AG09319 (cell line): ENCODE data around the gene MYO15B.
A peak's percentile ranks its signal among the peaks of the same experiment; 100 is the strongest.

Experiments
- DNase-seq: peaks from one replicate; pipeline ENCODE4 v3.0.0-alpha.2; 2010; ENCODE audit warnings: low read depth; ENCODE audit errors: extremely low read depth
- TF ChIP-seq, protein P1 (sequence below): IDR thresholded peaks from 2 replicates; pipeline ENCODE4 v1.5.1; 2011; ENCODE audit warnings: low read depth, mild to moderate bottlenecking, inconsistent platforms, low read length, moderate library complexity

The MYO15B gene

DNA sequence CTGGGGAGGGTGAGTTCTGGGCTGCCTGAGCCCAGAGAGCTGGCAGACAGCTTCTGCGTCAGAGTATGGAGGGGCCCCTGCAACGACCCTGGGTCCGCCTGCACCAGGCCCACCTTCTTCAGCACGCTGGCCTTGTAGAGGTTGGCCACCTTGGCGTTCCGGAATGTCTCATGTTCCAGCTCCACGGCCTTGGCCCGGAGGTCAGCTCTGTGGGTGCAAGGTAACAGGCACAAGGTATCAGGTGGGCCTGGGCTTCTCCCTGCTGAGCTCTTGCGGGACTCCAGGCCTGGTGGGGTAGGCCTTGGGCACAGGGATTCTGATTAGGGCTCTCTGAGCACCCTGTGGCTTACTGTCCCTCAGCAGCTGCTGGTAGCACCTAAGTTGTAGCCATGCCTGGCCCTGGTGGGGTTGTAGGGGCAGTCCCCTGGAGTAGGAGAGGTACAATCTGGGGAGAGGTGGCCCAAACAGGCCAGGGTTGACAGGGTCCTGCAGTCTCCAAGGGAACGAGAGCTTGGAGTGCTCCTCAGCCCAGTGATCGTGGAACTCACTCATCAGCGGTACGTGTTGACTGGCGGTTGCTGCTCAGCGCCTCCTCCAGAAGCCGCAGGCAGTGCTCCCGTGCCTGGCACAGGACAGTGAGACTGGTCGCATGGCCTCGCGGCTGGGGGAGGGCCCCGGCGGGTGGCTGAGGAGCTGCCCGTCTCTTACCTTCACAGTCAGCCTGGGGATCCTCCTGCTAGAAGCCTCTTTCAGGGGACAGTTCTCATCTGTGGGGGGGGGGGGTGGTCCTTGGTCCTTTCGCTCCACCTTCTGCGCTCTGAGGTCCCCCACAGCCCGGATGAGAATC, 42.7 kb downstream of the MYO15B start:
- no peak for DNase-seq
- TF ChIP-seq, protein P1, sequence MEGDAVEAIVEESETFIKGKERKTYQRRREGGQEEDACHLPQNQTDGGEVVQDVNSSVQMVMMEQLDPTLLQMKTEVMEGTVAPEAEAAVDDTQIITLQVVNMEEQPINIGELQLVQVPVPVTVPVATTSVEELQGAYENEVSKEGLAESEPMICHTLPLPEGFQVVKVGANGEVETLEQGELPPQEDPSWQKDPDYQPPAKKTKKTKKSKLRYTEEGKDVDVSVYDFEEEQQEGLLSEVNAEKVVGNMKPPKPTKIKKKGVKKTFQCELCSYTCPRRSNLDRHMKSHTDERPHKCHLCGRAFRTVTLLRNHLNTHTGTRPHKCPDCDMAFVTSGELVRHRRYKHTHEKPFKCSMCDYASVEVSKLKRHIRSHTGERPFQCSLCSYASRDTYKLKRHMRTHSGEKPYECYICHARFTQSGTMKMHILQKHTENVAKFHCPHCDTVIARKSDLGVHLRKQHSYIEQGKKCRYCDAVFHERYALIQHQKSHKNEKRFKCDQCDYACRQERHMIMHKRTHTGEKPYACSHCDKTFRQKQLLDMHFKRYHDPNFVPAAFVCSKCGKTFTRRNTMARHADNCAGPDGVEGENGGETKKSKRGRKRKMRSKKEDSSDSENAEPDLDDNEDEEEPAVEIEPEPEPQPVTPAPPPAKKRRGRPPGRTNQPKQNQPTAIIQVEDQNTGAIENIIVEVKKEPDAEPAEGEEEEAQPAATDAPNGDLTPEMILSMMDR, result no peak

DNA sequence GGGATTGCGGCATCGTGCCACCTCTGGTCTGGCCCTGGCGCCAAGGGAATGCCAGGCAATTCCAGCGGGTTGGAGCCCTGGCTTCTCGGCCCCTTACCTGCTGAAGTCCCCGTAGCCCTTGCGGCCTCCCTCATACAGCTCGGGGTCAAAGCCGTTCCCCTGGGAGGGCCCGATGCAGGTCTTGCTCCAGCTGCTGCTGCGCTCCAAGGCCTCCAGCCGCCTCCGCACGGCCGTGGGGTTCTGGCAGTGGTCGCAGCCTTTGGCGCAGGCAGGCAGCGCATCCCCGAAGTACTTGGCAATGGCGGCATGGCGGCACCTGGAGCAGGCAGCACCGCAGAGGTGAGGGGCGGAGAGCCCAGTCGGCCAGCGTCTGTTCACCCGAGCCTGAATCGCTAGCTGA, 43.8 kb downstream of the MYO15B start:
- DNase-seq, result no peak
- TF ChIP-seq, protein P1, result no peak

DNA sequence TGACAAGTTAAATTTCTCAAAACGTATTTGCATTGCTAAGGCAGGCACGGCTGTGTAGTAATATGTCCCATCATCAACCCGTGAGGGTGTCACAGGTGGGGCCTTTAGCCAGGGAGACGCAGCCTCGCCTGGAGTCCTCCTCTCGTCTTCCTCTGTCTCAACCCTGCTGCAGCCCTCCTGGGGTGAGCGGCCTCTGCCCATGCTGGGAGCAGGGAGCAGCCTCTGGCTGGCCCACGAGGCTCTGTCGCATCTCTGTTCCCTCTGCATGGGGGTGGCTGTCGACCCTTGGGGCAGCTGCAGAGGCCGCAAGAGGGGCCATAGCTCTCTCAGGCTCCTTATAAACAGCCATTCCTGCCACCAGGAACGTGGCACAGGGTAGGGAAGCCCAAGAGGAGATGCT, 44.8 kb downstream of the MYO15B start:
- DNase-seq, result no peak
- TF ChIP-seq, protein P1, result no peak

DNA sequence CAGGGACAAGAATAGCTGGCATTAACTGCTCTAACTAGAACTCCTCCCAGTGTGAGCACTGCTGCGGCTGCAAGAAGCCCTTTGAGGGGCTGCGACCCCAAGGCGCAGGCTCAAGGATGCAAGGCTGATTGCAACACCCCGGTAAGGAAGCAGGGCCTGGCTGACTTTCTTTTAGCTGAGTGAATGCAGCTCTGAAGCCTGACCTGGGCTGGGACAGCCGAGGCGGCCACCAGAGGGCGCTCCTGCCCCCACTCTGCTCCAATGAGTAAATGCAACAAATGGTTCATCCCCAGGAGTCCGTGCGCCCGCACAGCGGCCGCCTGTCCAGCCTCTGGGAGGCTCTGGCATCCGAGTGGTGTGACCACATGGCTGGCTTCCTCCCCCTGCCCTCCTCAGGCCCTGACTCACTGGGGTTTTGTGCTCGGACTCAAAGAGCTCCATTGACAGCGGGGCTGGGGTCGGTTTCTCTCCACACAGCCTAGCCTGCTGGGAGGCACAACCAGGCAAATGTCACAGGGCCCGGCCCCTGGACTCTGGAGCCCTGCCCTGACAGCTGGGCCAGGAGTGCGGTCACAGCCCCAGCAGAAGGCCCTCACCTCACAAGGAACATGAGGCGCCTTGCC, 45.4 kb downstream of the MYO15B start, which contains the start of gene SMIM5:
Gene SMIM5 (plus strand): TSS at position 572 of the 623 bp plus-strand sequence. CDS start 6,768 bp downstream, outside the sequence.
- DNase-seq, result peak; percentile 63
- TF ChIP-seq, protein P1, result peak; percentile 95

DNA sequence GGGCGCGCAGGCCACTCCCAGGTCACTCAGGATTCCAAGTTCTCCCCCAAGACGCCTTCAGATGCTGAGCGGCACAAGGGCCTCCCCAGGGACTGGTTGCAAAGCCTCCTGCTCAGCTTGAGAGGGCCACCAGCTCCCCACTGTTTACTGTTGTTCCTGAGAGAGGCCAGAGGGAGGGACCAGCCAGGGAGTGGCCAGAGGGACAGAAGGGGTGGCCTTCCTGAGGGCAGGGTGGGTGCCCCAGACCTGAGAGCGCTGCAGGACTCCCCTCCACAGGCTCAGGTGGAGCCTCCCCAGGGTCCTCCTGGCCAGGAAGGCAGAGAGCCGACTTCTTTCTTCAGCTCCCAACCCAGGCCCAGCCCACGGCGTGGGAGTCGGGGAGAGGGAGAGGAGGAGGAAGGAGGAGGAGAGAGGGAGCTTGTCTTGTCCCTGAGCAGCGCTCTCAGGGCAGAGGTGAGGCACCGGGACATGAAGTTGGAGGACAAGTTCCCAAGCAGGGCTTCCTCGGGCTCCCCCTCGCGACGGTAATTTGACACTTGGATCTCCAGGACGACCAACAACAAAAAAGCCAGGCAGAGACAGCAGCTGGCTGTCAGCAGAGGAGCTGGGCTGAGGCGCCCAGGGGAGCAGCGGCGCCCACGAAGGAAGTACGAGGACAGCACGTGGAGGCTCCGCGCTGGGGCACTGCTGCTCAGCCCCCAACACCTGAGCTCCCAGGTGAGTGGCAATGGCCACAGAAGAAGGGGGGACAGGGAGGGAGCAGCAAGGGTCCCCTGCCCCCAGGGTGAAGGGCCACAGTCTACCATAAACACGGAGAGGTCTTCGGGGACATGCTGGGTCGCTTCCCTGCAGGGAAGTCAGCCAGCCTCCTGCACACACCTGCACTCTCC, 46.1 kb downstream of the MYO15B start:
- peak; percentile 77 for DNase-seq
- TF ChIP-seq, protein P1, result peak; percentile 79

DNA sequence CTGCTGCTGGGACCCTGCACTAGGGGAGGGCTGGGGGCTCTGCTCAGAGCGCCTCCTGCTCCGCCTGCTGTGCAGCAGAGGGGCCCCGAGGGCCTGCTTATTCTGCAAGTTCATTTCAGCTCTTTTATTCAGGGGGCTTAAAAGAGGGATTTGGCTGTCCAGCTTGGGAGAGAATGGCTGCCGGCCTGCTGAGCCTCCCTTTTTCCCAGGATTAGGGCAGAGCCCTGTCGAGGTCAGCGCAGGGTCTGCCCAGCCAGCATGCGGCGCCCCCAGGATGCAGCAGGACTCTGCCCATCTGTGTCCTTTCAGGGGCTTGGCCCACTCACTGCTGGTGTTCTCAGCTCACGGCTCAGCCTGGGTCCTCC, 46.8 kb downstream of the MYO15B start:
- TF ChIP-seq, protein P1, result no peak
- DNase-seq, result no peak
